Ascending aorta (tissue), 2 donors: ENCODE data around the gene GADD45G. TPM values are rescaled to one million over a fixed set of nuclear protein-coding genes. Genes with fewer than 3 reads are reported as not detected.

Experiments used
- DNase-seq, 2 donors: peaks; one replicate each; pipeline ENCODE4 v3.0.0-alpha.2; 2019; ENCODE audit warnings: low spot score in 2 of 2
- H3K27ac ChIP-seq, 2 donors: fragments of 200-600 bp; sonication (generic); one replicate each; pipeline ENCODE4 v1.5.1; 2016 to 2017; ENCODE audit warnings: mild to moderate bottlenecking in 1 of 2
- H3K27me3 ChIP-seq: fragments of 200-600 bp; sonication (generic); one replicate; pipeline ENCODE4 v1.5.1; 2017
- H3K36me3 ChIP-seq, 2 donors: fragments of 200-600 bp; sonication (generic); one replicate each; pipeline ENCODE4 v1.5.1; 2016
- H3K4me1 ChIP-seq, 2 donors: fragments of 200-600 bp; sonication (generic); one replicate each; pipeline ENCODE4 v1.5.1; 2016 to 2017; ENCODE audit warnings: mild to moderate bottlenecking in 1 of 2
- H3K4me3 ChIP-seq, 2 donors: fragments of 200-600 bp; sonication (generic); one replicate each; pipeline ENCODE4 v1.5.1; 2016 to 2017; ENCODE audit warnings: mild to moderate bottlenecking in 1 of 2
- H3K9me3 ChIP-seq, 2 donors: fragments of 200-600 bp; sonication (generic); one replicate each; pipeline ENCODE4 v1.5.1; 2016
- CTCF ChIP-seq, 3 experiments: fragments of 200-600 bp in 2 of 3; fragments of 450-650 bp in 1 of 3; sonication (generic) in 2 of 3; IDR thresholded peaks; one replicate each; pipeline ENCODE4 v1.5.1; 2016 to 2019; ENCODE audit warnings: antibody characterized with exemption in 3 of 3, mild to moderate bottlenecking in 1 of 3, moderate library complexity in 1 of 3
- intact Hi-C: fragments of 100-400 bp; cut with DNase I; formaldehyde crosslinking; loops from one replicate; pipeline ENCODE4 v1.15.1; 2023
- total RNA-seq: library from RNA; depleted of rRNA; stranded (reverse); fragments of >200 nt; gene quantifications from one replicate; pipeline ENCODE4 v1.1.0, GENCODE V29; 2016

The GADD45G gene
- total RNA-seq, 1 donor from 2014 or later, result 4.6 TPM

GRCh38 chr9:89606624-89607311, 2.0 kb downstream of the GADD45G start:
- Histone ChIP-seq H3K27me3 (no peaks in the 10 kb centered on the region), H3K36me3 (no peaks in the 10 kb centered on the region), H3K4me3 (peak overlapping the region; percentile 81 to 91), H3K4me1 (peaks cover 9 to 24% of the 10 kb centered on the region in 2 donors), H3K27ac (peak overlapping the region; percentile 97), H3K9me3 (no peaks in the 10 kb centered on the region)
- intact Hi-C loops, result loop anchor here (1.0 to 5.0 kb wide), 4 partner anchors 28 to 1756 kb away; partner anchors contain the start of gene AUH
- no peak for TF ChIP-seq CTCF (IDR thresholded peaks at IDR 0.05)
- peak in 1 of 2 donors; percentile 77 for DNase-seq

- Histone ChIP-seq H3K27ac (peak overlapping the region in 1 of 2 donors; percentile 97), H3K4me3 (no peak overlapping the region), H3K9me3 (no peaks in the 10 kb centered on the region), H3K27me3 (no peaks in the 10 kb centered on the region), H3K36me3 (no peaks in the 10 kb centered on the region), H3K4me1 (peaks cover 6 to 20% of the 10 kb centered on the region in 2 donors)
- DNase-seq, result no peak
- intact Hi-C loops, result loop anchor here (5.0 kb wide), 1 partner anchor 1754 kb away; the partner anchor contains the start of gene AUH
- no peak for TF ChIP-seq CTCF (IDR thresholded peaks at IDR 0.05)
Observed at GRCh38 chr9:89608641-89609335, 4.0 kb downstream of the GADD45G start.

- Histone ChIP-seq H3K27me3 (no peaks in the 10 kb centered on the region), H3K27ac (no peak overlapping the region), H3K36me3 (no peaks in the 10 kb centered on the region), H3K4me3 (no peak overlapping the region), H3K9me3 (no peaks in the 10 kb centered on the region), H3K4me1 (peaks cover 0 to 14% of the 10 kb centered on the region in 2 donors)
- intact Hi-C loops, result loop anchor here (5.0 kb wide), 1 partner anchor 1753 kb away; the partner anchor contains the start of gene AUH
- DNase-seq, result no peak
- TF ChIP-seq CTCF (IDR thresholded peaks at IDR 0.05), result no peak
Observed at GRCh38 chr9:89609426-89610006, 4.7 kb downstream of the GADD45G start.

- H3K4me1 ChIP-seq, result peaks cover 0 to 14% of the 10 kb centered on the region in 2 donors
- H3K36me3 ChIP-seq, result no peaks in the 10 kb centered on the region
- intact Hi-C loops, result no loop called here
- H3K27ac ChIP-seq, result no peak overlapping the region
- no peak for TF ChIP-seq CTCF (IDR thresholded peaks at IDR 0.05)
- no peaks in the 10 kb centered on the region for H3K9me3 ChIP-seq
- no peak for DNase-seq
- no peaks in the 10 kb centered on the region for H3K27me3 ChIP-seq
- H3K4me3 ChIP-seq, result no peak overlapping the region
Observed at GRCh38 chr9:89610391-89610925, 5.6 kb downstream of the GADD45G start.

GRCh38 chr9:89611425-89611824, 6.6 kb downstream of the GADD45G start:
- intact Hi-C loops, result no loop called here

More at GRCh38 chr9:89611425-89611824, 6.6 kb downstream of the GADD45G start:
- Histone ChIP-seq H3K4me1 (peaks cover 0 to 14% of the 10 kb centered on the region in 2 donors), H3K27me3 (no peaks in the 10 kb centered on the region), H3K36me3 (no peaks in the 10 kb centered on the region), H3K27ac (no peak overlapping the region), H3K4me3 (no peak overlapping the region), H3K9me3 (no peaks in the 10 kb centered on the region)
- no peak for DNase-seq
- no peak for TF ChIP-seq CTCF (IDR thresholded peaks at IDR 0.05)
